ENCODE data around the gene ULK2.
A peak's percentile ranks its signal among the peaks of the same experiment; 100 is the strongest.
"Not testable (repeated sequence)": the region's sequence is repeated elsewhere in the genome, so short reads cannot be mapped to it uniquely, and the experiment has no call there.

ULK2 gene

DNA sequence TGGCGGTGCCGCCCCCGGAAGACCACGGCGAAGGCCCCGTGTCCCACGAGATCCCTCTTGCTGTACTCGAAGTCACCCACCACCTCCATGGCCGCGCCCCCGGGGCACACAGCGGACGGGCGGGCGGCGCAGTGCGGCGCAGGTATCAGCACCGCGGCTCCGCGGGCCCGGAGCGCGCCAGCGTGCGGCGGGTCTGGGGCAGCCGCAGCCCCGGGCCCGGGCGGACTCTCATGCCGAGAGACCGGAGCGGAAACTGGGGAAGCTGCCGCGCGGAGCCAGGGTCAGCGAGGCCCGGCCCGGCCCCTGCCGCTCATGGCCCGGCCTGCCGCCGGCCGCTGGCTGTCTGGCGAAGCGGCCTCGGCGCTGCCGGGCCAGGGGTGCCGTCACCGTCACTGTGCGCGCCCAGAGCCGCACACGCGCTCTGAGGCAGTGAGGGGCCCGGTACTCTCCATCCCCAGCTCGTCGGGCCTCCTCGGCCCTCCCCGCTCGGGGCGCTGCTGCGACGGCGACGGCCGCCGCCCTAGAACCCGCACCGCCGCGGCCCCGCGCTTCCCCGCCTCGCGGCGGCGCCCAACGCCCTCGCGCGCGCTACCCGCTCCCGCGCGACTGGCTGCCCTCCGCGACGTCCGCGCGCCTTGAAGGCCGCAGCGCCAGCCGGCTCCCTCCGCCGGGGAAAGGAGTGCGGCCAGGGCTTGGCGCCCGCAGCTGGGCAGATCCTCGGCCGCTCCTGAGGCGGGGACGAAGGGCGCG, at the start of gene ULK2:
Gene ULK2 (minus strand): TSS at position 608 of the 750 bp plus-strand sequence. CDS start 519 bp downstream, at position 89.
- peak; percentile 63 for DNase-seq

DNA sequence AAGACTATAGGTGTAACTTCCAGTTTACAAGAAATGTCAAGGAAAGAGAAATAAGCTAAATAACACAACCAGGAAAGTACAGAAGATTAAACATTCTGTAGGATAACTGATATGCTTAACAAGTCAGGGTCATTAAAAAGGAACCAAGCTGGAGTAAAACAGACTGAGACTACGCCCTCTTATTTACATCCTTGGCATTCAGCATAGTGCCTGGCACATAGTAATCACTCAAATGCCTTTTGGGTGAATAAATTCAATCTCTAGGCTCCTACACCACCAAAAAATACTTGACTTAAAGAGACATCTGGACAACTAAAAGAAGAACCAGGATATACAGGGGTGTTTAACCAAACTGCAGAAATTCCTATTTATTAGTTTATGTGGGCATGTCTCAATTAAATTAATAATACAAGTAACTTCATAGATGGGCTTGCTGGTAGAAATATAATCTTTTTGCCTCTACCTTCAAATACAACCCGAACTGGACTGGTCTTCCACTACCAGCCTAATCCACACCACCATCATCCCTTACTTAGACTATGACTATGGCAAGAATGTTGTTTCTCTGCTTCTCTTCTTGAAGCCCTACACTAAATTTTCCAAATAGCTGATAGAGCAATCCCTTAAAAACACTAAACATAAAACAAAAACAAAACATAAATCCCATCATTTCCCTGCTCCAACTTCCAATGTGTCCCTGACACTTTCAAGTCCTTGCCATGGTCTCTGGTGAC, 47.7 kb upstream of the ULK2 start:
- DNase-seq, result no peak

DNA sequence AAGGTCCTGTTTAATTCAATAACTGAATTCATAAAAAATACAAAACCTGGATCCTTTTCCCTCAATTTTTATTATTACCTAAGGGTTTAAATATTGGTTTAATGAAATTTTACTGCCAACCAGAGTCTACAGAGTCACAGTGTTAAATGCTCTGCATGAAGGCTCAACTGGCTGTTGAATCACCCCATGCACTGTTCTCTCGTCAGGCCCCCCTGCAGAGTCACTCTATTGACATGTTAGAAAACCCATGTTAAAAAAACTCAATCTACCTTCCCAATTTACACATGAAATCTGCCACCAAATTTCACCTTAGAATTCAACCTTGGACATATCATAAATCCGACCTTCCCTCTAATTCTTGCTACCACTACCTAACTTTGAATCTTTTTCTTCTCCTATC, 43.3 kb upstream of the ULK2 start:
- DNase-seq, result no peak

DNA sequence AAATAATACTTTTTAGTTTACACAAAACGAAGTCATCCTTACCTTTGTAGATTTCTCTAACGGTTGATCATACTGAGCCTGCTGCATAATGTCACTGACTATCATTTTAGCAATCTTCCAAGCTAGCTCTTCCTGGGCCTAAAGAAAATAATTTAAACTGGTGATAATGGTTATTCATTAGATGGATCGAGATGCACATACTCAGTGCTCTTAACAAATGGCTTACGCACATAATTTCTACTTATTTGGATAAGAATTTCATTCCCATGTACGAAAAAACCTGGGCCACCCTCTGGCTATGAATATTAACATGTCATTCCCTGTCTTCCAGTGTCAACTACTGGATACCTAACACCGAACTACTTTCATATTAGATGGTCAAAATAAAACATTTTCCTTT, 41.4 kb upstream of the ULK2 start:
- DNase-seq, result no peak

DNA sequence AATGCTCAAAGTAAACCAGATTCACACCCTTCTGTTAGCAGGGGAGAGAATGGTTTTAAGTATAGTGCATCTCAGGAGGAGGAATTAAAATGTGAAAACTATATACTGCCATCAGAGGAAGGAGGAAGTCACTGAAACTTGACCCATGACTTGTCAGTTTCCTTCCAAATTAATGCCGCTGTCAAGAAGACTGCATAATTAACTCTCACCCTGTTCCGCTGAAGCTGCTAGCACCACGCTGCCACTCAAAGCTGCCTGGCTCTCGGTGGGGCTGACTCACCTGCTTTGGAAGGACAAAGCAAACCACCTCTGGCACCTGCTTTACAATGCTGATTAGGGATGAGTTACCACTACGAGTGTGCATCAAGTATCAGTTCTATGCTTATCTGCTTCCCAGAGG, 37.8 kb upstream of the ULK2 start:
- no peak for DNase-seq

DNA sequence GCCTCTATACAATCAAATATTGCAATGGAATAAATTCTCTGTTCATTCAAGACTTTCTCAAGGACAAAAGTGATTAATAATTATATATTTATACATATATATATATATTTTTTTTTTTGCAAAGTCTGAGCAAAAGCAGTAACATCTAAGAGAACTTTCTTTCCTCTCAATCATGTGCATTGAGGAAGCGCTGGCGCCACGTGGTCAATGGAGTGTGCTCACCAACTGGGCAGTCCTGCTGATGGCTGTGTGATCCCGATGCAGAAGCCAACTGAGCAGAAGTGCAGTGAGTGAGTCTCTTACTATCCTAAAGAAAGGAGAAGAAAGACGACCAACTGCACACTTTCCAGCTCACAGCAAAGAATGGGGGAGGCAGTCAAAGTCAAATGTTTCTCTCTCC, 37.2 kb upstream of the ULK2 start:
- DNase-seq, result no peak

DNA sequence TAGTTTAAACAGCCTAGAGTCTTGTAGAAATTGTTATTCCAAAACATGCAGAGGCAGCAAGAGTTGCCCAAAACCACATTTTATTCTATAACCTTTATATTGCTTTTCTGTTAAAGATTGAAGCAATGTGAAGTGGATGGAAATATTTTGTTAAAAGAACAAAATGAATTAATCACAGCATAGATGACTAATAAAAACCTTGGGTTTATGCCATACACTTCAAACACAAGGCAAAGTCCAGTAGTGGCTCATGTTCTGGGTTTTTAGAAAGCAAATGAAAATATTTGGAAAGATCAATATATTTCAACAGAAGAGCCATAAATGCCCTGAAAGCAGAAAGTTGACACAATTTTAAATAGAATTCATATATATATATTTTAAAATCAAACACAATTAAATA, 36.7 kb upstream of the ULK2 start:
- DNase-seq, result no peak

DNA sequence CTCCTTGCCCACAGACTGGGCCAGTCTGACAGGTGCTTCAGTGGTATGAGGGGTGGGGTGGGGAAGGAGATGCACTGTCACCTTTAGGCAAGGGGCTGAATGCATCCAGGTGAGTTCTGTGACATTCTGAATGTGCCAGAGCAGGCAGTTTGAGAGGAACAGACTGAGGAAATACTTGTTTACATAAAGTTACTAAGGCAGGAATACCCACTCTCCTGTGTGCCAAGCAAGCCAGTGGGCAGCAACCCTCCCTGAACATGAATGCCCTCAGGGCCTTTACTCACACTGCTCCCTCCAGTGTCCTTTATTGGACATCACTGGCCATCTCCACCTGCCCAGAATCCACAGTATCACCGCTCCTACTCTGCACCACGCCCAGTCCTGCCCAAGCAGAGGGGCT, 33.1 kb upstream of the ULK2 start:
- no peak for DNase-seq

DNA sequence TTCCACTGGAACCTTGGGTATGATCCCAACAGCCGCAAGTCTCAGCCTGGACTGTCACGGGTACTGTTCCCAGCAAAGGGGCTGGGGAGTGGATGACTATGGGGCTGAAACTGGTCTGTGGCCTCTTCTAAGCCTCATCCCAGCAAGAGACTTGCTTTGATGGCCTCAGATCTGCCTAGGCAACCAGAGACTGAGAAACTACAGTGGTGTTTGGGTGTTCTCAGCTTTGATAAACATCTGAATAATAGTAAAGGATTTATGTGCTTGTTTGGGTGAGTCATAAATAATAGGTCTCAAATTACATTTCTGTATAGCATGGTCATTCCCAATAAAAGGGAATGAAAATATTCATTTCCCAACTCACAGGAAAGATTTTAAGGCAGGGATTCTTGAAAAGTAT, 30.2 kb upstream of the ULK2 start:
- DNase-seq, result no peak

DNA sequence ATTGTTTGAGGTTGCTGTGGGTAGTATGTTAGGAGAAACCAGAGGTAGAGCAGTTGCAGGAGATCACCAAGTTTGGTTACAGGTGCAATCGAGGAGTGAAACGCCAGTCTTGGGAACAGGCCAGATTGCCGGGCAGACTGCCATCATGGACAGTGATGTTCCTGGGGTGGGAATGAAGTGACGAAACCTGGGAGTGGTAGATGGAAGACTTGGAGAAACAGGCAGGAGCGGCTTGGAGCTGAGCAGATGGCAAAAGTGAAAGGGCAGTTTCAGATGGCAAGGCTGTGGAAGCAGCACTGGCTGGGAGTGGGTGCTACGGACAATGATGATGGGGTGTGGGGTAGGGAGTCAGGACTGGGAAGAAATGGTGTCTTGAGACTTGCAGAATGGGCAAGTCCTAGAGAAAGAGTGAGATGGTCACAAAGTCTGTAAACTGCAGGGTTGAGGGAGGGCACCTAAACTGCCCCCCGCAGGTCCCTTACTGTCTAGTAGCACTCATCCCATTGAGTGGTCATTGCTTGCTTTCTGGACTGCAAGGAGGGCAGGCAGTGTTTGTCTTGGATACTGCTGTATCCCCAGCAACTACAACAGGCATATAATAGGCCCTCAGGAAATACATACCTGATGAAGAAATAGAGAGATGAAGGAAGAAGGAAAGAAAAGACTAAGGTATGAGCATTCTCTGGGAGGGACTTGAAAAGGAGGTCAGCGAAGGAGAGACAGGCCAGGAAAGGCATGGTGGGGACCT, 29.5 kb upstream of the ULK2 start:
- DNase-seq, result no peak

DNA sequence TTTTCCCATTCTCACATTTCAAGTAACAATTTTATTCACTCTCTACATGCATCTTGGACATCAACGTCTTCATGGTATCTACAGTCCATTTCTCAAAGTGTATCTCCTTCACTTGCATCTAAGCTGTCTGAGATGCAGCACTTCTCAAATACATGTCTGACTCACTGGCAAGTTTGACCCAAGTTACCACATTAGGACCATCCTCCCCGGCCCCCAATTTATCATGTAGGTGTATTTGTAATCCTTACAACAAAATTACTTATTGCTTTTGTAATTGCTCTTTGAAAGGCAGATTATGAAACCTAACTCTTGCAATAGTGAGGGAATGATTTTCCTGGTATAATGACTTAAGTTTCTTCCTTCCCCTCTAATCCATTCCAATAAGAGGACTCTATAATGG, 28.9 kb upstream of the ULK2 start:
- DNase-seq, result no peak

DNA sequence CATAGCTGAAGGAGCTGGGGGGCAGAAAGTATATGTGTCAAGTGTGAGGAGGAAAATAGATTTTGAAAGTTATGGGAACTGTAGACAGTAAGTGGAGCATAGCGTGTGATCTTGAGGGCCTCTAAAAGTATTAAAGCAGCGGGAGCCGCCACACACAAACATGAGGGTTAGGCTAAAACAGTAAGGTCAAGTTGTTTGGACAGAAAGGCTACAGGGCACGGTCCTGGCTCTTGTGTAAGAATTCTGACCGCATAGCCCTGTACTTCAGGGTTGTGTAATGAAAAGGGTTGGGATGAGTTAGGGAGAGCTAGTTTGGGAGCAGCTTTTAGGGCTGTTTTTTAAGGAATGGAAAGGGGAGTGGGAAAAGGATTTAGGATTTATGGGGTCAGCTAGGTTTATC, 22.8 kb upstream of the ULK2 start:
- DNase-seq, result not testable (repeated sequence)

DNA sequence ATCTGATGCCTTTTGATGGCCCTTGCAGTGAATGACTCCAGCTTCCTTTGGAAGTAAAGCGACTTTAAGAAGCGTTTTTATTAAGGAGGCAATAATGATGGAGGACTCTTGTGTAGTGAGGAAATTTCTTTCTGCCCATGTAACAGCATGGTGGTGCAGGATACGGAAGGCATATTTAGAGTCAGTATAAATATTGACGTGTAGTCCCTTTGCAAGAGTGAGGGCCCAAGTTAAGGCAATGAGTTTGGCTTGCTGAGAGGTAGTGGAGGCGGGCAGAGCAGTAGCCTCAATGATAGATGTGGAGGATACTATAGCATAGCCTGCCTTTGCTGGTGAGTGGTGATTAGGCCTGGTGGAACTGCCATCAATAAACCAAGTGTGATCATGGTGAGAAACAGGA, 22.3 kb upstream of the ULK2 start:
- DNase-seq, result not testable (repeated sequence)

DNA sequence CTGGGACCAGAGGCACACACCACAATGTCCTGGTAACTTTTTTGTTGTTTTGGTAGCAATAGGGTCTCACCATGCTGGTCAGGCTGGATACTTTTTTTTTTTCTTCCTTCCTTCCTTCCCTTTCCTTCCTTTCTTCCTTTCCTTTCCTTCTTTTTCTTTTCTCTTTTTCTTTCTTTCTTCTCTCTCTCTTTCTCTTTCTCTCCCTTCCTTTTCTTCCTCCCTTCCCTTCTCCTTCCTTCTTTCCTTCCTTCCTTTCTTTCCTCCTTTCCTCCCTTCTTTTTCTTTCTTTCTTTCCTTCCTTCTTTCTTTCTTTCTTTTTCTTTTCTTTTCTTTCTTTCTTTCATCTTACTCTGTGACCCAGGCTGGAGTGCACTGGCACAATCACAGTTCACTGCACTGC, 18.4 kb upstream of the ULK2 start:
- no peak for DNase-seq

DNA sequence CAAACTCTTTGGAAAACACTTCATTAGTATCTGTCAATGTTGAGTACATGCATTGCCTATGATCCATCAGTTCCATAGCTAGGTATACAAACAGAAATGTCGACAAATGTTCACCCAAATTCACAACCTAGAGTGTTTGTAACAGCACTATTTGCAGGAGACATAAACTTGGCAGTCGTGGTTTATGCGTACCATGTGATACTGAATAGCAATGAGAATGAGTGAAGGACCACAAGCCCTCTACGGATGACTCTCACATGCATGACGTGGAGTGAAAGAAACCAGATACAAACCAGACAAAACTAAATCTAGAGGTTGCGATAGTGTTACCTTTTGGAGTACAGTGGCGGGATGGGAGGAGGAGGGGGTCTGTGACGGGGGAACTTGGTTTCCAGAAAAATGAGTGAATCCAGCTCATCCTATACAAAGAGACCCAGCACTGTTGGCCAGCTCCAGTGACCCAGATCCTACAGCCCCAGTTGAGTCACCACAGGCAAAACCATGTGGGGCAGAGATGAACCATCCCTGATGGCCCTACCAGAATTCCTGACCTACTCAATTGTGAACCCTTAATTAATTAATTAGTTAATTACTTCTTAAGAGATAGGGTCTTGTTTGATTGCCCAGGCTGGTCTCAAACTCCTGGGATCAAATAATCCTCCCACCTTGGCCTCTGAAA, 15.9 kb upstream of the ULK2 start:
- DNase-seq, result no peak

DNA sequence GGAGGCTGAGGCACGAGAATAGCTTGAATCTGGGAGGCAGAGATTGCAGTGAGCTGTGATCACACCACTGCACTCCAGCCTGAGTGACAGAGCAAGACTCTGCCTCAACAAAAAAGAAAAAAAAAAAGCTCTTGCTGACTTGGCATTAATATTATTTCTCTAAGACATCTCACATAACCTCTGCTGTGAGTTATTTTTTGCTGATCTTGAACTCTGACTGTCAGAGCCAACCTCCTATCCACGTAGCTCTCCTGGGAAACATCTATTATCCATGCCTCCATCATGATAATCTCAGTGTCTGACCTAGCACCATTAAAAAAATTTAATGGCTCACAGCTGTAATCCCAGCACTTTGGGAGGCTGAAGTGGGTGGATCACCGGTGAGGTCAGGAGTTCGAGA, 12.7 kb upstream of the ULK2 start:
- no peak for DNase-seq

DNA sequence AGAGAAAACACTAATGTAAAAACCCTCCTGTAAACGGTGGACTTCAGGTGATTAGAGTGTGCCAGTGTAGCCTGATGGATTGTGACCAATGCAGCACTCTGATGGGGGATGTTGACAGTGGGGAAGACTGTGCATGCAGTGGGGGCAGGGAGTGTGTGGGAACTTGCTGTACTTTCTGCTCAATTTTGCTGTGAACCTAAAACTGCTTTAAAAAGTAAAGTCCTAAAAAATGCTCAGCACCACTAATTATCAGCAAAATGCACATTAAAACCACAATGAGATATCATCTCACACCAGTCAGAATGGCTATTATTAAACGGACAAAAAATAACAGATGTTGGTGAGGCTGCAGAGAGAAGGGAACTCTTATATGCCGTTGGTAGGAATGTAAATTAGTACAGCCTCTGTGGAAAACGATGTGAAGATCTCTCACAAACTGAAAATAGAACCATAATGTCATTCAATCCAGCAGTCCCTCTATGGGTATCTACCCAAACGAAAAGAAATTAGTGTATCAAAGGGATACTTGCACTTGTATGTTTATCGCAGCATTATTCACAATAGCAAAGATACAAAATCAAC, 9.7 kb upstream of the ULK2 start:
- no peak for DNase-seq

DNA sequence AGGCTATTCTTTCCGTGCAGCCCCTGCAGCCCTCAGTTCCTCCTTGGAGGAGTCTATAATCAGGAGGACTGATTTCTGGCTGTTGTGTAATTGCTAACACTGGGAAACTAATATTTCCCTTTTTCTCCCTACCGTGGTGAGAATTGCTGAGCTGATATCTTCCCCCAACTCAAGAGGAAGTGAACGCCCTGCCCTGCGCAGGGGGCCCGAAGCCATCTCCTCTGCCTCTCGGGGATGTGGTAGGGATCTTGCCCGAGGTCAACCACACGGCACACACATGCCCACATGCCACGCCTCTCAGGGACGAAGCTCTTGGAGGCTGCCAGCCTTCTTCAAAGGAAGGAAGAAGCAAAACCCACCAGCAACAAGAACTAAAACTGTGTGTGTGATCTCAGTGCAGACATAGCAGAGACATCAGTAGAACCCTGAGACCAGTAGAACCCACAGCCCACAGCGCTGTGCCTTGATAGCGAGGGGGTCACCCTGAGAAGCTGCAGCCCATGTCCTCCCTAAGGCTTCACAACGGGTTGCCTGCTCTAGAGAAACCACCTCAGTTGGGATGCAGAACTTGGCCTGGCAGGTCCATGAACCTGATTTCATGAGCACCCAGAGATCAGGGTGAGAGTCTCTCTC, 8.9 kb upstream of the ULK2 start:
- no peak for DNase-seq

DNA sequence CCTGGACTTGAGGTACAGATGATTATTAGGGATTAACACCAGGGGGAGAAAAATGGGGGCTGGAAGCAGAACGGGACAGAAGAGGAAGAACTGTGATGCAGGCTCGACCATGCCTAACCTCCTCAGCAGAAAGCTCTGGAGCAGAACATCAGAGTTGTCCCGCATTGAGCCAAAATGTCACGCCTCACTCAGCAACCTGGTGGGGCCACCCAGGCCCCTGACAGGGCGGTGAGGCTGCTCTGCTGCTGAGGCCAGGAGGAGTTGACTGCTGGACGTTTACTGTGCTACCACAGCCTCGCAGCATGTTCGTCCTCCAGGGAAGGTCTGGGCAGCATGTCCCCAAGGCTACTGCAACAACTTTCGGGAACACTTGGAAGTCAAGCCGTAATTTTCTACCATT, 6.5 kb upstream of the ULK2 start:
- DNase-seq, result no peak

DNA sequence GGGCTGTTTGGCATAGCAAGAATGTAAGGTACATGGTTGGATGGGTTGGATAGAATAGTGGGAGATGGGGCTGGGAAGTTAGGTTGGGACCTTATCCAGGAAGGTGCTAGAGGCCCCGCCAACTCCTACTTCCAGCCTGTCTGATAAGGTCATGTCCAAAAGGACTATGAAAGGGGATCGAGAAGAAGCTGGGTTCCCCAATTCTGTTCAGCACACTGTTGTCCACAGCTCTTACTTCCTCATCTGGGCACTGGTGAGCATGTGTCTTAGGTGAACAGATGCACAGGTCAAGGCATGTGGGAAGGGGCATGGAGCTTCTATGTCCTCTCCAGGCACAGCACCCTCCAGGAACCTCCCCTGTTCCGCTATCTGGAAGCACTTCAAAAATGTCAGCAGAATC, 5.6 kb upstream of the ULK2 start:
- no peak for DNase-seq

DNA sequence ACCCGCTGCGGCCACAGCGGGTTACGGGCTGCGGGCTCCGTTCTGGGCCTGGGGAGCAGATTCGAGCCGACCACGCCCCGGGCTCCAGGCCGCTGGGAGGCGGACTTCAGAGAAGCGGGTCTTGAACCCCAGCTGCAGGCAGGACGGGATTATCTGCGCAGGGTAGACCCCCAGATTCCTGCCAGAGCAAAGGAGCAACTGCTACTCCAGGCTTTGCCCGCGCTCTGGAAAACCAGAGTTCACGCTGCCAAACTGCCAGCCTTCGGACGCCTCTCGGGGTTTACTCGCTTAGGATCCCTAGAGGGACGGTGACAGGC, 301 bp upstream of the ULK2 start:
- DNase-seq, result no peak

DNA sequence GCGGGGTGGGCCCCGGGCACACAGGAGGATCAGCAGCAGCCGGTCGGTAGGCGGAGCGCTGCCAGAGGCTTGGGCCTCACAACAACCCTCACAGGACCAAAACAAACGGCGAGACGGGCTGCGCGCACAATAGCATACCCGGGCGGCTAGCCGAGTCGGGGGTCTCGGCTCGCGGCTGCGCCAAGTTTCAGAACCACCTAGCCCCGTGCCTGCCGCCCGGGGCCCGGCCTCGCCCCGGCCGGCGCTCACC, 732 bp downstream of the ULK2 start:
- peak; percentile 54 for DNase-seq

DNA sequence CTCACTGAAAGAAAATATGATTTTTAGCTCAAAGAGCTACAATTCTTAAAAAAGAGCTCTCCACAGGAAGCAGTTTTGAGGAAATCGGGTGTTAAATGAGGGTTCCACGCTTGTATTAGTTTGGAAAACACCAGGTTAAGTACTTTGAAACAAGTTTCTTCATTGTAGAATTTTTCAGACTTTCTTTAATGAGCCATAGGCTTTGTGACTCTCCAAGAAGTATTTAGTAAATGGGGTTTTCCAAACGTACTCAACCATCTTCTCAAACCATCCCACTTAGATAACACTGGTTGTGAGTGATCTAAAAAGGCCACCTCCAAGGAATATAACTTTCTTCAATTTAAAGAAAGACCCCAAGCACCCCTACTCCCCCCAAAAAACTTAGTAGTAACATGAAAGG, 2.7 kb downstream of the ULK2 start:
- DNase-seq, result no peak

Data from activated naive CD4-positive, alpha-beta T cell treated with anti-CD3 and anti-CD28 coated beads, Interleukin-2, amount 50 U/mL, for 16 hours (primary cell).